Measurements from ENCODE around the gene NFKBIL1. TPM values are rescaled to one million over a fixed set of nuclear protein-coding genes. Genes with fewer than 3 reads are reported as not detected.
A peak's percentile ranks its signal among the peaks of the same experiment; 100 is the strongest.

The NFKBIL1 gene
- total and polyA plus RNA-seq, 5 experiments from 2014 or later, result 8.4 to 15.2 (median 10.0) TPM

- ATAC-seq, result no peak
- Mint-ChIP-seq H3K4me3 (peak overlapping the region; percentile 96 to 99 (median 98)), H3K4me1 (peaks cover 28 to 68% (median 58%) of the 10 kb centered on the region in 4 donors), H3K27me3 (no peaks in the 10 kb centered on the region), H3K9me3 (no peaks in the 10 kb centered on the region), H3K36me3 (peaks cover 14 to 68% (median 33%) of the 10 kb centered on the region in 3 donors), H3K27ac (peak overlapping the region; percentile 84 to 100 (median 99))
- DNase-seq, result peak in 2 of 10 donors; percentile 26 to 31
- POLR2A ChIA-PET, result interaction anchor here (1.0 to 5.3 kb wide), 3 partner anchors 10 to 44 kb away, joined by 3 to 80 read pairs (median 5); partner anchors contain the start of genes LTB, MCCD1 and MICB
These were observed 8.5 kb upstream of the NFKBIL1 start for GRCh38 chr6:31538805-31539400.

DNA sequence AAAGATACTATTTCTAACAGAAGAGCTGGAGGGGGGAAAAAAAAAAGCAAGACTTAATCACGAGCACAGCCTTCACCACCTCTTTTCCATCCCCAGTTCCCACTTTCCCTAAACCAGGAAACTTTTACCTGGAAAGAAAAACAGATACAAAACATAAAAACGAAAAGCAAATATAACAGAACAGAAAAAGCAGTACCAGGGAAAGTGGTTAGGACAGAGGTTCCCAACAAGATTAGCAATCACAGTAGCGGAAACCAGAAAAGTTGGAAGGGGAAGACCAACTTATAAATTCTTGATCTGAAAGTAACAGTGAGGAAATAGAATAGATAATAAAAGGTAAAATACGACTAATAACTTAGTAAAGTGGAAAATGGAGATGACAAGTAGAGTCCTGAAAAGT lies 6.8 kb upstream of the NFKBIL1 start:
- ATAC-seq, result no peak
- H3K4me1 Mint-ChIP-seq, result peaks cover 28 to 65% (median 53%) of the 10 kb centered on the region in 4 donors

GRCh38 chr6:31541059-31541657 lies 6.2 kb upstream of the NFKBIL1 start:
- Mint-ChIP-seq H3K4me1 (peaks cover 28 to 63% (median 51%) of the 10 kb centered on the region in 4 donors), H3K27ac (peak overlapping the region; percentile 99 to 100 (median 99)), H3K27me3 (no peaks in the 10 kb centered on the region), H3K4me3 (peak overlapping the region; percentile 96 to 99 (median 98)), H3K36me3 (peaks cover 9 to 45% (median 19%) of the 10 kb centered on the region in 3 donors), H3K9me3 (no peaks in the 10 kb centered on the region)
- DNase-seq, result peak in 9 of 10 donors; percentile 49 to 88 (median 73)
- POLR2A ChIA-PET, result interaction anchor here (0.5 to 5.3 kb wide), 45 partner anchors 9 to 1842 kb away, joined by 3 to 80 read pairs (median 5); partner anchors contain the start of genes ABHD16A, ATF6B, BAG6 and C6orf47
- peak; percentile 31 to 54 for ATAC-seq

More for the DNA sequence above, 6.8 kb upstream of the NFKBIL1 start:
- Mint-ChIP-seq H3K27ac (peak overlapping the region; percentile 99 to 100 (median 99)), H3K9me3 (no peaks in the 10 kb centered on the region), H3K27me3 (no peaks in the 10 kb centered on the region), H3K4me3 (peak overlapping the region; percentile 96 to 99 (median 98)), H3K36me3 (peaks cover 14 to 50% (median 22%) of the 10 kb centered on the region in 3 donors)
- POLR2A ChIA-PET, result interaction anchor here (0.6 to 5.3 kb wide), 28 partner anchors 9 to 1305 kb away, joined by 3 to 80 read pairs (median 6); partner anchors contain the start of genes ABHD16A, BAG6, EHMT2 and GPSM3
- DNase-seq, result no peak

DNA sequence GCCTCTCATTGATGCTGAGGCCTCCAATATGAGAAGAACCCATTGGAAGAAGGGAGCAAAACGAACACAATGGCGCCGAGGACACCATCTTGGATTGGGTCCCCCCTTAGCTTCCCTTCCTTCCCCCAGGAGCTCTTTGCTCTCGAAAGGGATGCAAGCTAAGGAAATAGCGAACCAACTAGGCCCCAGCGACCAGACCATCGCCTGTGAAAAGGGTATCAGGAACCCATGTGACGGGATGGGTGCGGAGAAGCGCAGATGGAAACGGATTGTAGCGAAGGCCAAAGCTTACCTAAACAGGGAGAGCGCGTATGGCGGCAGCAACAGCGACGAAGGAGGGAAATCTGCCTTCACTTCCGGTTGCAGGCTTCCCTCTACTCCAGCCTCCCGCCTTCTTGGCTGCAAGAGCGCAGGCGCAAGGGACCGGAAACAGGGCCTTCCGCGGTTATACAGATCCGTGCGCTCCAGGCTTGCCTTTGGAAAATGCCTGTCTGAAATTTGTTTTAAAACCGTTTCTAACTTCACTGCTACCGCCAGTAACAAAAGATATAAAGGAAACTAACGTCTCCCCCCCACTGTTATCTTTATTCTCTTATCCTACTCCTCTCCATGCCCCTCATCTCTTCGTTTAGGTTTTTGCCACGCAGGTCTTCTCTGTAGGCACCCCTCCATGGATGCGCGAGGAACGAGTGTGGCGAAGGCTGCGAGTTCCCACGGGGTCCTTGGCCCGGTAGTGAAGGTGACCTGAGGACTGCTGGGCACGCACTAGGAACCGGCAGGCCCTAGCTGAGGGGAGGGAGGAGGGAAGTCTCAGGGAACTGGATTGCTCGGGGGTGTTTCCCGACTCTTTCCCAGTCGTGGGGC lies 5.5 kb upstream of the NFKBIL1 start, which contains the start of gene DDX39B:
DDX39B (minus strand) TSS at position 346 of the 864 bp plus-strand sequence. CDS start 1,471 bp downstream, outside the sequence.
- Mint-ChIP-seq H3K36me3 (peaks cover 6 to 38% (median 19%) of the 10 kb centered on the region in 3 donors), H3K9me3 (no peaks in the 10 kb centered on the region), H3K4me1 (peaks cover 33 to 64% (median 52%) of the 10 kb centered on the region in 4 donors), H3K4me3 (peak within 1 kb of the TSS; percentile 96 to 99 (median 98)), H3K27ac (peak within 1 kb of the TSS; percentile 99 to 100 (median 99)), H3K27me3 (no peaks in the 10 kb centered on the region)
- DNase-seq (peak; percentile 86 to 98 (median 93)), ATAC-seq (peak; percentile 74 to 77)
- POLR2A ChIA-PET, result interaction anchor here (0.5 to 5.3 kb wide), 46 partner anchors 8 to 1843 kb away, joined by 3 to 80 read pairs (median 5); partner anchors contain the start of genes ABHD16A, ATF6B, BAG6 and C6orf47

- POLR2A ChIA-PET, result interaction anchor here (1.1 to 4.4 kb wide), 3 partner anchors 28 to 49 kb away, joined by 3 to 65 read pairs (median 4); partner anchors contain the start of genes LTB and NCR3
- peak overlapping the region in 3 of 10 donors; percentile 99 to 100 (median 100) for H3K27ac Mint-ChIP-seq
- H3K9me3 Mint-ChIP-seq, result no peaks in the 10 kb centered on the region
- peak overlapping the region in 2 of 10 donors; percentile 97 to 99 for H3K4me3 Mint-ChIP-seq
- ATAC-seq (no peak), DNase-seq (no peak)
- no peaks in the 10 kb centered on the region for H3K27me3 Mint-ChIP-seq
- peaks cover 35 to 67% (median 56%) of the 10 kb centered on the region in 4 donors for H3K4me1 Mint-ChIP-seq
- peaks cover 6 to 23% (median 16%) of the 10 kb centered on the region in 3 donors for H3K36me3 Mint-ChIP-seq
These were observed 3.8 kb upstream of the NFKBIL1 start for GRCh38 chr6:31543639-31544038.

DNA sequence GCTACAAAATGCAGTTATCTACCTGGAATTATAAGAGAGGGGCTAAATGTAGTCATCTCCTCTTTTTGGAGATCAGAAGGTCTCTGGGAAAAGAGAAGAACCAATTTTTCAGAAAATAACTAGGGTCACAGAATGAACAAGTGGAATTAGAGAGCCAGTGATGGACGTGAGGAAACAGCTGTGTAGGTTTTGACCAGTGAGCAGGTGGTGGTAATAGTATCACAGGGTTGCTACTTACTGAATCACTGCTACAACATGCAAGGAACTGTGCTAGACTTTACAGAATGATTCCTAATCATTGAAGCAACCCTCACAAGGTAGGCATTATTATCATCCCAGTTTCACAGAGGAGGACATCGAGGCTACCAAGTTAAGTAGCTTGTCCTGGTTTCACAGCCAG lies 2.7 kb upstream of the NFKBIL1 start:
- POLR2A ChIA-PET, result interaction anchor here (0.5 to 8.8 kb wide), 4 partner anchors 27 to 54 kb away, joined by 3 to 155 read pairs (median 4); partner anchors contain the start of gene NCR3
- ATAC-seq, result no peak
- H3K4me1 Mint-ChIP-seq, result peaks cover 26 to 65% (median 48%) of the 10 kb centered on the region in 4 donors

DNA sequence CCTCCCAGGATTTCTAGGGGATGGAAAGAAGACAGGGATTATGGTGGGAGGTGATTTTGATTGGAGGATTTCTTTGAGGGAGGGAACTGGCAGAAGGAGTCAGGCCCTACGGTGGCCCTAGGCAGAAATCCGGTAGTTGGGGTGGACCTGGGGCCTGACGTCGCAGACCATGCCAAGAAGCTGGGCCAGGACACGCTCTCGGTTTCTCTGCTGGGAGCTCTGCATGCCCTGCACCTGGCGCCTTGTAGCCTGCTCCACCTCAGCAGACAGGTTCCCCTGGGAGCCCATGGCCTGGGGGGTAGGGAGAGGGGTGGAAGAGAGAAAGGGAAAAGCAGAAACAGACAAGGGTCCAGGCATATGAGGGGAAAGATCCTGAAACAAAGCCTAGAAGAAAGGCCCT lies 2.1 kb upstream of the NFKBIL1 start:
- no peaks in the 10 kb centered on the region for H3K27me3 Mint-ChIP-seq
- DNase-seq (no peak), ATAC-seq (no peak)
- peaks cover 21 to 59% (median 42%) of the 10 kb centered on the region in 4 donors for H3K4me1 Mint-ChIP-seq
- peaks cover 6 to 7% (median 6%) of the 10 kb centered on the region in 3 donors for H3K36me3 Mint-ChIP-seq
- POLR2A ChIA-PET, result interaction anchor here (0.5 to 8.8 kb wide), 4 partner anchors 37 to 146 kb away, joined by 4 to 155 read pairs (median 36); partner anchors contain the start of gene LTB
- H3K27ac Mint-ChIP-seq, result peak overlapping the region in 1 of 10 donors; percentile 73
- H3K4me3 Mint-ChIP-seq, result peak overlapping the region in 2 of 10 donors; percentile 13 to 52
- no peaks in the 10 kb centered on the region for H3K9me3 Mint-ChIP-seq

More for the DNA sequence above, 2.7 kb upstream of the NFKBIL1 start:
- H3K9me3 Mint-ChIP-seq, result no peaks in the 10 kb centered on the region
- H3K4me3 Mint-ChIP-seq, result peak overlapping the region in 1 of 10 donors; percentile 34
- DNase-seq, result no peak
- peaks cover 6 to 13% (median 11%) of the 10 kb centered on the region in 3 donors for H3K36me3 Mint-ChIP-seq
- peak overlapping the region in 2 of 10 donors; percentile 31 to 65 for H3K27ac Mint-ChIP-seq
- no peaks in the 10 kb centered on the region for H3K27me3 Mint-ChIP-seq

GRCh38 chr6:31546339-31546957 lies 960 bp upstream of the NFKBIL1 start, which contains the start of gene ATP6V1G2:
Gene ATP6V1G2, minus strand, starts transcription at chr6:31546608. Its CDS starts 49 bp downstream, at chr6:31546559.
- H3K27me3 Mint-ChIP-seq, result no peaks in the 10 kb centered on the region
- H3K4me3 Mint-ChIP-seq, result peak within 1 kb of the TSS; percentile 82 to 98 (median 92)
- H3K9me3 Mint-ChIP-seq, result no peaks in the 10 kb centered on the region
- peak; percentile 68 to 89 (median 80) for DNase-seq
- peaks cover 0 to under 1% (median 0%) of the 10 kb centered on the region in 3 donors for H3K36me3 Mint-ChIP-seq
- H3K4me1 Mint-ChIP-seq, result peaks cover 18 to 53% (median 36%) of the 10 kb centered on the region in 4 donors
- peak; percentile 49 to 54 for ATAC-seq
- POLR2A ChIA-PET, result interaction anchor here (0.6 to 8.8 kb wide), 11 partner anchors 12 to 355 kb away, joined by 3 to 155 read pairs (median 6); partner anchors contain the start of genes BAG6, LST1, LTB and NCR3
- H3K27ac Mint-ChIP-seq, result peak within 1 kb of the TSS; percentile 87 to 99 (median 96)

- ATAC-seq (no peak), DNase-seq (no peak)
- H3K27me3 Mint-ChIP-seq, result no peaks in the 10 kb centered on the region
- H3K4me1 Mint-ChIP-seq, result peaks cover 16 to 46% (median 36%) of the 10 kb centered on the region in 4 donors
- H3K9me3 Mint-ChIP-seq, result no peaks in the 10 kb centered on the region
- H3K36me3 Mint-ChIP-seq, result no peaks in the 10 kb centered on the region
- peak overlapping the region; percentile 82 to 98 (median 92) for H3K4me3 Mint-ChIP-seq
- peak overlapping the region; percentile 87 to 99 (median 96) for H3K27ac Mint-ChIP-seq
- POLR2A ChIA-PET, result interaction anchor here (0.6 to 8.8 kb wide), 11 partner anchors 11 to 117 kb away, joined by 3 to 155 read pairs (median 4); partner anchors contain the start of genes GPANK1, LTB, MICB and NCR3
These were observed 527 bp downstream of the NFKBIL1 start for GRCh38 chr6:31547727-31548543.

- POLR2A ChIA-PET, result interaction anchor here (0.6 to 8.8 kb wide), 7 partner anchors 10 to 51 kb away, joined by 3 to 155 read pairs (median 6); partner anchors contain the start of genes LTB, MICB and TNF
- Mint-ChIP-seq H3K36me3 (peaks cover 0 to 3% (median 0%) of the 10 kb centered on the region in 3 donors), H3K27ac (peak overlapping the region in 9 of 10 donors; percentile 35 to 97 (median 84)), H3K9me3 (no peaks in the 10 kb centered on the region), H3K4me1 (peaks cover 16 to 41% (median 33%) of the 10 kb centered on the region in 4 donors), H3K4me3 (peak overlapping the region in 3 of 10 donors; percentile 34 to 82 (median 41)), H3K27me3 (no peaks in the 10 kb centered on the region)
- ATAC-seq (no peak), DNase-seq (no peak)
These were observed 1.1 kb downstream of the NFKBIL1 start for GRCh38 chr6:31548544-31548873.

Data from naive thymus-derived CD8-positive, alpha-beta T cell (primary cell).